Progenitor cell of endocrine pancreas (in vitro differentiated cells): ENCODE measurements around the gene MMS22L. TPM values are rescaled to one million over a fixed set of nuclear protein-coding genes. Genes with fewer than 3 reads are reported as not detected.
"Not testable (repeated sequence)": the region's sequence is repeated elsewhere in the genome, so short reads cannot be mapped to it uniquely, and the experiment has no call there.

ENCODE experiments used
- DNase-seq: peaks from one replicate; pipeline ENCODE4 v3.0.0; 2021; ENCODE audit warnings: low spot score; ENCODE audit not compliant: unreplicated experiment
- H3K27ac Mint-ChIP-seq: 2 replicates; pipeline ENCODE4 v1.8.0; 2021; ENCODE audit warnings: mild to moderate bottlenecking, moderate library complexity, mixed read lengths
- H3K27me3 Mint-ChIP-seq: 2 replicates; pipeline ENCODE4 v1.8.0; 2021; ENCODE audit warnings: mixed read lengths
- H3K36me3 Mint-ChIP-seq: 2 replicates; pipeline ENCODE4 v1.8.0; 2022; ENCODE audit warnings: mixed read lengths; ENCODE audit not compliant: insufficient read depth
- H3K4me1 Mint-ChIP-seq: 2 replicates; pipeline ENCODE4 v1.8.0; 2021; ENCODE audit warnings: low read depth, mixed read lengths
- H3K4me3 Mint-ChIP-seq: 2 replicates; pipeline ENCODE4 v1.8.0; 2021; ENCODE audit warnings: low read depth, mild to moderate bottlenecking, moderate library complexity, mixed read lengths
- H3K9me3 Mint-ChIP-seq: 2 replicates; pipeline ENCODE4 v1.8.0; 2021; ENCODE audit warnings: low read depth, mixed read lengths
- total RNA-seq: library from RNA; stranded (reverse); gene quantifications from 2 replicates; pipeline ENCODE4 v1.2.1, GENCODE V29; 2021
- TF ChIP-seq, protein P1 (sequence below): fragments of 200-600 bp; sonication (generic); IDR thresholded peaks from one replicate; pipeline ENCODE4 v1.5.0; 2021; ENCODE audit warnings: antibody characterized with exemption, mild to moderate bottlenecking; ENCODE audit not compliant: unreplicated experiment

MMS22L gene
- total RNA-seq, 1 donor from 2014 or later: 20.2 TPM

DNA sequence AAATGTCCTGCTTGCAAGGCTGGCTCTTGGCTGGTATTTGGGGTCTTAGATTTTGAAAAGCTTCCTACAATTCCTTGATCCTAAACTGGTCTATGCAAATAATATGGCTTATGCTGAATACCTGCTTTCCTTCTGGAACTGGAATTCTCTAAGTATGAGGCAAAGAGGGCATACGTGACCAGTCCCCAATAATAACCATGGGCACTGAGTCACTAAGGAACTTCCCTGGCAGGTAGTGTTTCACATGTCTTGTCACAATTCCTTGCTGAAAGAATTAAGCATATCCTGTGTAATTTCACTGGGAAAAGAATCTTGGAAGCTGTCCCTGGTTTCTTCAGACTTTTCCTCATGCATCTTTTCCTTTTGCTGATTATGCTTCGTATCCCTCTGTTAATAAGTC lies 106.5 kb downstream of the MMS22L start:
- DNase-seq: no peak
- Mint-ChIP-seq H3K4me3 (no peak overlapping the region), H3K36me3 (peaks cover 24% of the 10 kb centered on the region), H3K27me3 (no peaks in the 10 kb centered on the region), H3K9me3 (peaks cover 12% of the 10 kb centered on the region), H3K4me1 (peaks cover 18% of the 10 kb centered on the region), H3K27ac (no peak overlapping the region)
- TF ChIP-seq, protein P1, sequence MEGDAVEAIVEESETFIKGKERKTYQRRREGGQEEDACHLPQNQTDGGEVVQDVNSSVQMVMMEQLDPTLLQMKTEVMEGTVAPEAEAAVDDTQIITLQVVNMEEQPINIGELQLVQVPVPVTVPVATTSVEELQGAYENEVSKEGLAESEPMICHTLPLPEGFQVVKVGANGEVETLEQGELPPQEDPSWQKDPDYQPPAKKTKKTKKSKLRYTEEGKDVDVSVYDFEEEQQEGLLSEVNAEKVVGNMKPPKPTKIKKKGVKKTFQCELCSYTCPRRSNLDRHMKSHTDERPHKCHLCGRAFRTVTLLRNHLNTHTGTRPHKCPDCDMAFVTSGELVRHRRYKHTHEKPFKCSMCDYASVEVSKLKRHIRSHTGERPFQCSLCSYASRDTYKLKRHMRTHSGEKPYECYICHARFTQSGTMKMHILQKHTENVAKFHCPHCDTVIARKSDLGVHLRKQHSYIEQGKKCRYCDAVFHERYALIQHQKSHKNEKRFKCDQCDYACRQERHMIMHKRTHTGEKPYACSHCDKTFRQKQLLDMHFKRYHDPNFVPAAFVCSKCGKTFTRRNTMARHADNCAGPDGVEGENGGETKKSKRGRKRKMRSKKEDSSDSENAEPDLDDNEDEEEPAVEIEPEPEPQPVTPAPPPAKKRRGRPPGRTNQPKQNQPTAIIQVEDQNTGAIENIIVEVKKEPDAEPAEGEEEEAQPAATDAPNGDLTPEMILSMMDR: no peak

DNA sequence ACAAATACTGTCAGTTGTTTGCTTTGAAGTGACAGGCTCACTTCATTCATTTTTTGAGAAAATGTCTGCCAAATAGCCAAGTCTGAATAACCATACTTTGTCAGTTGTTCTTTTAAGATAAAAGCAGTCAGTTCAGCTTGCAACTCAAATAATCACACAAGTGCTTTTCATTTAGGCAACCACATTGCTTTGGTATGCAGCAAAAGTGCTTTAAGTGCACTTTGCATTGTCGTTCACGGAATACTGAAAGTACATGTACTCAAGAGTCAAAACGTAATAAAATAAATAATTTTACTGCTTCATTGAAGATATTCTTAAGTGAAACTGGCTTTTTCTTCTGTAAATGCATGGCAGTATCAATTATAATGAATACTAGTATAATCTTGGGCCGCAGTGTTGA lies 107.2 kb downstream of the MMS22L start:
- H3K27ac Mint-ChIP-seq: no peak overlapping the region

DNA sequence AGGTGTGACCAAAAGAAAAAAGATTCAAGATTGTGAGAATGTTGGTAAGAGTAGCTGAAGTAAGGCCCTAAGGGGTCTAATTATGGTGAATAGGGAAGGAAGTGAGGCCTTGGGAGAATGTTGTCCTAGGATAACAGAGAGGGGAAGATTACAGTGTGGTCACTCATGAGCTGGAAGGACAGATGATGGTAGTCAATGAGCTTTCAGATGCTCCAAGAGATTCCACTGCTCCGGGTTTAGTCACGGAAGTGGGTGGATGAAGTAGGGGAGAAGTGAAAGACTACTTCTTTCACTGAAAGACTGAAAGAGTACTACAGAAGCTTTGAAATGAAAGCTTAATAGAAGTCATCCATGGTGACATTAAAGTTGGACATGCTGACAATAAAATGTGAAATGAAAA lies 108.5 kb downstream of the MMS22L start:
- Mint-ChIP-seq H3K27ac (no peak overlapping the region), H3K36me3 (peaks cover 19% of the 10 kb centered on the region), H3K9me3 (peaks cover 12% of the 10 kb centered on the region), H3K4me3 (no peak overlapping the region), H3K27me3 (no peaks in the 10 kb centered on the region), H3K4me1 (peaks cover 15% of the 10 kb centered on the region)
- TF ChIP-seq, protein P1: no peak
- DNase-seq: no peak

More for the DNA sequence above, 107.2 kb downstream of the MMS22L start:
- Mint-ChIP-seq H3K4me1 (peaks cover 18% of the 10 kb centered on the region), H3K36me3 (peaks cover 20% of the 10 kb centered on the region), H3K9me3 (peaks cover 12% of the 10 kb centered on the region), H3K4me3 (no peak overlapping the region), H3K27me3 (no peaks in the 10 kb centered on the region)
- TF ChIP-seq, protein P1: no peak
- DNase-seq: no peak

DNA sequence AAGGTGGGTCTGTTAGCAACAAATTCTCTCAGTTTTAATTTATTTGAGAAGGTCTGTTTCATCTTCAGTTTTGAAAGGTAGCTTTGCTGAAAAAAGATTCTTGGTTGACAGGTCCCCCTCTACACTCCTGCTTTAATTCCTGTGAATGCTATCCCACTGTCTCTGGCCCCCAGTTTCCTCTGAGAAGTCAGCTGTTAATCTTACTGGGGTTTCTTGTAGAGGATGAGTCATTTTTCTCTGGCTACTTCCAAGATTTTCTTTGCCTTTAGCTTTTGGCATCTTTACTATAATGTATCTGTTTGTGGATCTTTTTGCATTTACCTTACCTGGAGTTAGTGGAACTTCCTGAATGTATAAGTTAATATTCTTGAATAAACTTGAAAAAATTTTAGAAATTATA lies 122.7 kb downstream of the MMS22L start:
- Mint-ChIP-seq H3K27me3 (no peaks in the 10 kb centered on the region), H3K4me1 (no peaks in the 10 kb centered on the region), H3K9me3 (peaks cover 43% of the 10 kb centered on the region), H3K4me3 (no peak overlapping the region), H3K27ac (no peak overlapping the region), H3K36me3 (peaks cover 60% of the 10 kb centered on the region)
- TF ChIP-seq, protein P1: no peak
- no peak for DNase-seq

DNA sequence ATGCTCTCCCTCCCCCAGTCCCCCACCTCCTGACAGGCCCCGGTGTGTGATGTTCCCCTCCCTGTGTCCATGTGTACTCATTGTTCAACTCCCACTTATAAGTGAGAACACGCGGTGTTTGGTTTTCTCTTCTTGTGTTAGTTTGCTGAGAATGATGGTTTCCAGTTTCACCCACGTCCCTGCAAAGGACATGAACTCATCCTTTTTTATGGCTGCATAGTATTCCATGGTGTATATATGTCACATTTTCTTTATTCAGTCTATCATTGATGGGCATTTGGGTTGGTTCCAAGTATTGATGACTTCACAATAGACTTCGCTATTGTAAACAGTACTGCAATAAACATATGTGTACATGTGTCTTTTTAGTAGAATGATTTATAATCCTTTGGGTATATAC lies 127.6 kb downstream of the MMS22L start:
- H3K4me3 Mint-ChIP-seq, H3K27me3 Mint-ChIP-seq, H3K4me1 Mint-ChIP-seq, DNase-seq, H3K27ac Mint-ChIP-seq: not testable (repeated sequence)
- H3K9me3 Mint-ChIP-seq: peaks cover 35% of the 10 kb centered on the region
- H3K36me3 Mint-ChIP-seq: peaks cover 46% of the 10 kb centered on the region

DNA sequence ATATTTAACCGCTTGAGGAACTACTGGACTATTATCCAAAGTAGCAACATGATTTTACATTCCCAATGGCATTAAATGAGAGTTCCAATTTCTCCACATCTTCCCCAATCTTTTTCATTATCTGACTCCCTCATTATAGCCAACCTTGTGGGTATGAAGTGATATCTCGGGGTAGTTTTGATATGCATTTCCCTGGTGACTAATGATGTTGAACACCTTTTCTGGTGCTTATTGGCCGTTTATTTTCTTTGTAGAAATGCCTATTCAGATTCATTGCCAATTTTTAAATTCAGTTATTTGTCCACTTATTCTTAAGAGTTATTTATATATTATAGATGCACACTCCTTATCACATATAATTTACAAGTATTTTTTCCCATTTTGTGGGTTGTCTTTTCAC lies 129.0 kb downstream of the MMS22L start:
- H3K36me3 Mint-ChIP-seq: peaks cover 43% of the 10 kb centered on the region

More for the DNA sequence above, 129.0 kb downstream of the MMS22L start:
- H3K4me3 Mint-ChIP-seq: no peak overlapping the region
- no peak for DNase-seq
- TF ChIP-seq, protein P1: no peak
- H3K27me3 Mint-ChIP-seq: no peaks in the 10 kb centered on the region
- H3K4me1 Mint-ChIP-seq: no peaks in the 10 kb centered on the region
- peaks cover 34% of the 10 kb centered on the region for H3K9me3 Mint-ChIP-seq
- no peak overlapping the region for H3K27ac Mint-ChIP-seq
